ENCODE measurements around the gene HTR7. TPM values are rescaled to one million over a fixed set of nuclear protein-coding genes. Genes with fewer than 3 reads are reported as not detected.

Gene HTR7
- total and polyA plus RNA-seq, 8 donors, result 0.04 to 0.37 (median 0.08) TPM; not detected in 2

DNA sequence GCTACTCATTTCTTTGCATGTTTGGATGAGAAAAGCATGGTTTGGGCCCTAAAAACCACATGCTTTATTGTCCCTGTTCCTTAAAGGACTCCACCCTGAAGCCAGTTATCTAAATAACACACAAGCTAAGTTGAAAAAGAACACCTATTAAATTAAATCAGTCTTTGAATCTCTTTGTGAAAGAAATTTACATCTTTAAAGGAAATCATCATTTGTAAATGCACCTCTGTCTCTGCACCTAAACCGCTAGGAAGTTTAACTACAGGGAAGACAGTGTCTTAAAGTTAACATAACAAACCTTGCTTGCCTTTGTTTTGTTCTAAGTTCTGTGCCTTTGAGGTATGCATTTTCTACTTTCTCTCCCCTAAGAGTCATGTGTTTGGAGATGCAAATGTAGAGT, 52.6 kb downstream of the HTR7 start:
- Histone ChIP-seq H3K27ac (no peak overlapping the region), H3K4me1 (no peaks in the 10 kb centered on the region), H3K4me3 (no peak overlapping the region), H3K27me3 (no peaks in the 10 kb centered on the region), H3K36me3 (no peaks in the 10 kb centered on the region), H3K9me3 (no peaks in the 10 kb centered on the region)
- FAIRE-seq (no peak), ATAC-seq (no peak), DNase-seq (no peak)
- intact Hi-C loops (cut with DNase I), result no loop called here
- WGBS, 2 donors, result 36 to 47% methylated on average over 1 of the region's 1 CpG
- TF ChIP-seq, protein P1, sequence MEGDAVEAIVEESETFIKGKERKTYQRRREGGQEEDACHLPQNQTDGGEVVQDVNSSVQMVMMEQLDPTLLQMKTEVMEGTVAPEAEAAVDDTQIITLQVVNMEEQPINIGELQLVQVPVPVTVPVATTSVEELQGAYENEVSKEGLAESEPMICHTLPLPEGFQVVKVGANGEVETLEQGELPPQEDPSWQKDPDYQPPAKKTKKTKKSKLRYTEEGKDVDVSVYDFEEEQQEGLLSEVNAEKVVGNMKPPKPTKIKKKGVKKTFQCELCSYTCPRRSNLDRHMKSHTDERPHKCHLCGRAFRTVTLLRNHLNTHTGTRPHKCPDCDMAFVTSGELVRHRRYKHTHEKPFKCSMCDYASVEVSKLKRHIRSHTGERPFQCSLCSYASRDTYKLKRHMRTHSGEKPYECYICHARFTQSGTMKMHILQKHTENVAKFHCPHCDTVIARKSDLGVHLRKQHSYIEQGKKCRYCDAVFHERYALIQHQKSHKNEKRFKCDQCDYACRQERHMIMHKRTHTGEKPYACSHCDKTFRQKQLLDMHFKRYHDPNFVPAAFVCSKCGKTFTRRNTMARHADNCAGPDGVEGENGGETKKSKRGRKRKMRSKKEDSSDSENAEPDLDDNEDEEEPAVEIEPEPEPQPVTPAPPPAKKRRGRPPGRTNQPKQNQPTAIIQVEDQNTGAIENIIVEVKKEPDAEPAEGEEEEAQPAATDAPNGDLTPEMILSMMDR (IDR thresholded peaks at IDR 0.05), result no peak

DNA sequence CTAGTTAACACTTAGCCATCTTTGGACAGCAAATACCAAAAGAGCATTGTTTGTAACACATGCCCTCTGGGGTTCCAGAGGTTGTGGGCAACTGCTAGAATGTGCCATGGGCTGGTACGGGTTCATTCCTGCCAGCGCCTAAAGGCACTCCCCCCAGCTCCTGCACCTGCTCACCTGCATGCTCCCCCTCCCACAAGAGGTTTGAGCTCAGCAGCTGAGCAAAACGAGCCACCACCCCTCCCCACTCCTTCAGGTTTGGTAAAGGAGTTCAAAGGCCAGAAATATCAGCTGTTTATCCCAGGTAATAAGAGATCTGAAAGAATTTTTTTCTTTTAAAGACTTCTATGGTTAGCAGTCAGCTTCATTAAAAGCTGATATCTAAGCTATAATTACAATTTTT, 53.5 kb downstream of the HTR7 start:
- TF ChIP-seq, protein P1 (IDR thresholded peaks at IDR 0.05), result no peak
- no peak for DNase-seq
- H3K27me3 ChIP-seq, result no peaks in the 10 kb centered on the region
- no peak for FAIRE-seq
- no peak for ATAC-seq
- H3K4me3 ChIP-seq, result no peak overlapping the region
- intact Hi-C loops (cut with DNase I), result no loop called here
- no peaks in the 10 kb centered on the region for H3K4me1 ChIP-seq
- H3K27ac ChIP-seq, result no peak overlapping the region
- WGBS, 2 donors, result 48 to 56% methylated on average over 3 of the region's 3 CpGs
- no peaks in the 10 kb centered on the region for H3K36me3 ChIP-seq
- no peaks in the 10 kb centered on the region for H3K9me3 ChIP-seq

DNA sequence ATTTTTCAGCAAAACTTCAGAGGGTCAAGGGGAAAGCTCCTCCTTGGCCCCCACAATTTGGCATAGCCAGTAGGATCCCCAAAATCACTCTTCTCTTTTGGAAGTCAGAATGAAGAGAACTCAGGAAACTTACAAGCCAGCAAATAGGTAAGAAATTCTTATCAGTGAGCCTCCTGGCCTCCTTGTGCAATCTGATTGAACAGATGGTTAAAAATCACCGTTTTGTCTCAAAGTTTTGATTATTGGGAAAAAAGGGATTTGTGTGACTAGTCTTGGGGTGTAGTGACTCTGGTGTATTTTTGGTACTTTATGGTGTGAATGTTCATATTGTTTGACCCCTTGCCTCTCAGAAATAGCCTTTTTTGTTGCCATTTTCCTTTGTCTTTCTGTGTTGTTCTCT, 56.2 kb downstream of the HTR7 start:
- DNase-seq, result no peak
- Histone ChIP-seq H3K36me3 (no peaks in the 10 kb centered on the region), H3K9me3 (no peaks in the 10 kb centered on the region), H3K4me3 (no peak overlapping the region), H3K27ac (no peak overlapping the region), H3K4me1 (no peaks in the 10 kb centered on the region), H3K27me3 (no peaks in the 10 kb centered on the region)
- ATAC-seq, result no peak
- intact Hi-C loops (cut with DNase I), result no loop called here
- WGBS, 2 donors, result 41 to 62% methylated on average over 1 of the region's 1 CpG
- FAIRE-seq, result no peak
- TF ChIP-seq, protein P1 (IDR thresholded peaks at IDR 0.05), result no peak

- intact Hi-C loops (cut with DNase I), result no loop called here
- no peaks in the 10 kb centered on the region for H3K36me3 ChIP-seq
These were observed 57.5 kb downstream of the HTR7 start for GRCh38 chr10:90800232-90800796.

DNA sequence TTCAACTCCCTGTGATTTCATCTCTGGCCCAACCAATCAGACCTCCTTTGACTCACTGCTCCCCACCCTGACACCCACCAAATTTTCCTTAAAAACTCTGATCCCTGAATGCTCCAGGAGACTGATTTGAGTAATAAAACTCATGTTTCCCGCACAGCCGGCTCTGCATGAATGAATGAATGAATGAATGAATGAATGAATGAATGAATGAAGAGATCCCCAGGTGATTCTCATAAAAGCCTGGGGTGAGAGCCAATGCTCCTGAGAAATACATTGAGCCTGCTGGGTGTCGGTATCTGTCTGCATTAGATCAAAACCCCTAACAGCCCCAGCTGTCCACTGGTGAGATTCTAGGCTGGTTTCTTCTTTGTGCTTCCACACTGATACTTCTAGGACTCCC, 58.7 kb downstream of the HTR7 start:
- ATAC-seq, result no peak
- Histone ChIP-seq H3K27me3 (no peaks in the 10 kb centered on the region), H3K27ac (no peak overlapping the region), H3K36me3 (no peaks in the 10 kb centered on the region), H3K9me3 (no peaks in the 10 kb centered on the region), H3K4me3 (no peak overlapping the region), H3K4me1 (no peaks in the 10 kb centered on the region)
- DNase-seq, result no peak
- intact Hi-C loops (cut with DNase I), result no loop called here
- WGBS, 2 donors, result 85 to 88% methylated on average over 3 of the region's 3 CpGs
- no peak for FAIRE-seq
- TF ChIP-seq, protein P1 (IDR thresholded peaks at IDR 0.05), result no peak

More at GRCh38 chr10:90800232-90800796, 57.5 kb downstream of the HTR7 start:
- H3K9me3 ChIP-seq, result no peaks in the 10 kb centered on the region
- H3K4me3 ChIP-seq, result no peak overlapping the region
- no peaks in the 10 kb centered on the region for H3K4me1 ChIP-seq
- DNase-seq (no peak), FAIRE-seq (no peak), ATAC-seq (no peak)
- no peaks in the 10 kb centered on the region for H3K27me3 ChIP-seq
- 42 to 49% methylated on average over 5 of the region's 5 CpGs for WGBS, 2 donors
- TF ChIP-seq, protein P1 (IDR thresholded peaks at IDR 0.05), result no peak
- no peak overlapping the region for H3K27ac ChIP-seq

Measured in pancreas (tissue), 10 donors.